SH-SY5Y (cell line): ENCODE results near the gene PLEKHG1.

Source experiments
- GATA2 ChIP-seq: IDR thresholded peaks from 2 replicates; pipeline ENCODE4 v1.6.1; 2011; ENCODE audit warnings: mild to moderate bottlenecking, low read depth, low read length
- GATA3 ChIP-seq: IDR thresholded peaks from 2 replicates; pipeline ENCODE4 v1.6.1; 2011; ENCODE audit warnings: low read depth, mild to moderate bottlenecking, low read length, moderate library complexity

DNA sequence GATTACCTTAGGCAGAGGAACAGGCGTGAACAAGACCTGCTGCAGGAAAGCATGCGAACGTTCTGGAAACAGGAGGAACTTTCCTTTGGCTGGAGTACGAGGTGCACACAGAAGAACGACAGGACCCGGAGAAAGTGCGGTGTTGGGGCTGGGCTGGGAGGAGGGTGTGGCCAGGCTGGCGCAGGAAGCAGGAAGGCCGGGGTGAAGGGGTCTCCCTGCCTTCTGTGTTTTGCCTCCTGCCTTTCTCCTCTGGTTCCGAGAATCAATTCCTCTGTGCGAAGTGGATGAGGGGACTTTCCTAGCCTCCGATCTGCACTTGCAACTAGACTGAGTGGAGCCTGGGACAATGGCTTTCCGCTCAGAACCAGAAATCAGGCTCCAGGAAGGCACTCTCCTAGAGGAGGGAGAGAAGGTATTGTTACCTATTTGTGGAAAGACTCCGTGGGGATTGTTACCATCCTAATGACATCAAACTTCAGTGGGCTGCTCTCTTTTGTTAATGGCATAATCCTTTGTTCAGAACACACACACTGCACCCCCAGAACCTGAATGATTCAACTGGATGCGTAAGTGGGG is 22.9 kb upstream of the PLEKHG1 start:
- TF ChIP-seq GATA2 (no peak), GATA3 (no peak)
